ENCODE results near the gene ABCB6.

ABCB6 gene

GRCh38 chr2:219249203-219249980 is 30.6 kb upstream of the ABCB6 start:
- peak overlapping the region; percentile 76 to 82 for H3K4me3 Mint-ChIP-seq
- H3K9me3 Mint-ChIP-seq: no peaks in the 10 kb centered on the region
- H3K27ac Mint-ChIP-seq: peak overlapping the region; percentile 69 to 84
- no peak for ATAC-seq
- H3K4me1 Mint-ChIP-seq: peaks cover 77% of the 10 kb centered on the region
- H3K27me3 Mint-ChIP-seq: no peaks in the 10 kb centered on the region
- DNase-seq: peak; percentile 27 to 41

- DNase-seq (no peak), ATAC-seq (no peak)
- Mint-ChIP-seq H3K4me3 (peak overlapping the region; percentile 76 to 82), H3K9me3 (no peaks in the 10 kb centered on the region), H3K27ac (peak overlapping the region; percentile 0 to 84), H3K27me3 (no peaks in the 10 kb centered on the region), H3K4me1 (peaks cover 78% of the 10 kb centered on the region)
Measured at GRCh38 chr2:219248845-219249202, 30.1 kb upstream of the ABCB6 start.

GRCh38 chr2:219247678-219248642 is 29.2 kb upstream of the ABCB6 start:
- peak; percentile 83 for ATAC-seq
- peak; percentile 50 to 81 for DNase-seq
- peak overlapping the region; percentile 68 to 79 for H3K4me3 Mint-ChIP-seq
- no peaks in the 10 kb centered on the region for H3K9me3 Mint-ChIP-seq
- peaks cover 86% of the 10 kb centered on the region for H3K4me1 Mint-ChIP-seq
- H3K27ac Mint-ChIP-seq: peak overlapping the region; percentile 25 to 59
- H3K27me3 Mint-ChIP-seq: no peaks in the 10 kb centered on the region

GRCh38 chr2:219246559-219246958 is 27.8 kb upstream of the ABCB6 start:
- DNase-seq (no peak), ATAC-seq (no peak)
- Mint-ChIP-seq H3K27me3 (no peaks in the 10 kb centered on the region), H3K4me1 (peaks cover 79% of the 10 kb centered on the region), H3K9me3 (no peaks in the 10 kb centered on the region), H3K4me3 (peak overlapping the region; percentile 68 to 79), H3K27ac (peak overlapping the region; percentile 35 to 98)

GRCh38 chr2:219245899-219246230 is 27.1 kb upstream of the ABCB6 start:
- DNase-seq: no peak
- Mint-ChIP-seq H3K4me3 (peak overlapping the region; percentile 96 to 98), H3K27me3 (no peaks in the 10 kb centered on the region), H3K27ac (peak overlapping the region; percentile 97 to 98), H3K4me1 (peaks cover 72% of the 10 kb centered on the region), H3K9me3 (no peaks in the 10 kb centered on the region)
- no peak for ATAC-seq

- H3K9me3 Mint-ChIP-seq: no peaks in the 10 kb centered on the region
- no peaks in the 10 kb centered on the region for H3K27me3 Mint-ChIP-seq
- DNase-seq (peak; percentile 86 to 90), ATAC-seq (peak; percentile 77)
- H3K4me3 Mint-ChIP-seq: peak within 1 kb of the TSS; percentile 96 to 98
- peaks cover 66% of the 10 kb centered on the region for H3K4me1 Mint-ChIP-seq
- H3K27ac Mint-ChIP-seq: peak within 1 kb of the TSS; percentile 97 to 98
Measured at GRCh38 chr2:219245148-219245898, 26.6 kb upstream of the ABCB6 start, which contains the start of the genes GLB1L and STK16. Gene GLB1L (minus strand): TSS chr2:219245444. CDS start chr2:219243573, 1,871 bp downstream. Gene STK16 (plus strand): TSS chr2:219245479. CDS start chr2:219246000, 521 bp downstream.

GRCh38 chr2:219244789-219245147 is 26.0 kb upstream of the ABCB6 start:
- ATAC-seq: no peak
- Mint-ChIP-seq H3K27me3 (no peaks in the 10 kb centered on the region), H3K4me3 (peak overlapping the region; percentile 96 to 98), H3K27ac (peak overlapping the region; percentile 97 to 98), H3K4me1 (peaks cover 61% of the 10 kb centered on the region), H3K9me3 (no peaks in the 10 kb centered on the region)
- DNase-seq: no peak

GRCh38 chr2:219243291-219243761 is 24.6 kb upstream of the ABCB6 start:
- Mint-ChIP-seq H3K27ac (peak overlapping the region; percentile 46 to 55), H3K4me3 (peak overlapping the region in 1 of 2 donors; percentile 72), H3K4me1 (peaks cover 46% of the 10 kb centered on the region), H3K9me3 (no peaks in the 10 kb centered on the region), H3K27me3 (no peaks in the 10 kb centered on the region)
- DNase-seq (no peak), ATAC-seq (no peak)

GRCh38 chr2:219234331-219234730 is 15.6 kb upstream of the ABCB6 start:
- no peaks in the 10 kb centered on the region for H3K27me3 Mint-ChIP-seq
- H3K4me1 Mint-ChIP-seq: peaks cover 48% of the 10 kb centered on the region
- no peaks in the 10 kb centered on the region for H3K9me3 Mint-ChIP-seq
- no peak overlapping the region for H3K4me3 Mint-ChIP-seq
- DNase-seq (no peak), ATAC-seq (no peak)
- H3K27ac Mint-ChIP-seq: no peak overlapping the region

- peaks cover 69% of the 10 kb centered on the region for H3K4me1 Mint-ChIP-seq
- H3K27me3 Mint-ChIP-seq: no peaks in the 10 kb centered on the region
- H3K4me3 Mint-ChIP-seq: peak overlapping the region; percentile 93 to 100
- DNase-seq: peak; percentile 46 to 63
- H3K9me3 Mint-ChIP-seq: no peaks in the 10 kb centered on the region
- peak overlapping the region; percentile 97 to 99 for H3K27ac Mint-ChIP-seq
- peak; percentile 40 for ATAC-seq
Measured at GRCh38 chr2:219230059-219230540, 11.3 kb upstream of the ABCB6 start.

- peak within 1 kb of the TSS; percentile 97 to 99 for H3K27ac Mint-ChIP-seq
- DNase-seq (peak; percentile 97 to 99), ATAC-seq (peak; percentile 97)
- H3K27me3 Mint-ChIP-seq: no peaks in the 10 kb centered on the region
- H3K4me1 Mint-ChIP-seq: peaks cover 65% of the 10 kb centered on the region
- peak within 1 kb of the TSS; percentile 93 to 100 for H3K4me3 Mint-ChIP-seq
- no peaks in the 10 kb centered on the region for H3K9me3 Mint-ChIP-seq
Measured at GRCh38 chr2:219229305-219230058, 10.7 kb upstream of the ABCB6 start, which contains the start of the genes ANKZF1 and ATG9A. Gene ANKZF1 (plus strand): TSS chr2:219229806. CDS start chr2:219230258, 452 bp downstream. Gene ATG9A (minus strand): TSS chr2:219229636. CDS start chr2:219228024, 1,612 bp downstream.

GRCh38 chr2:219228911-219229304 is 10.2 kb upstream of the ABCB6 start:
- ATAC-seq (no peak), DNase-seq (no peak)
- Mint-ChIP-seq H3K27me3 (no peaks in the 10 kb centered on the region), H3K4me1 (peaks cover 59% of the 10 kb centered on the region), H3K4me3 (peak overlapping the region; percentile 81 to 100), H3K9me3 (no peaks in the 10 kb centered on the region), H3K27ac (peak overlapping the region; percentile 70 to 90)

GRCh38 chr2:219228041-219228910 is 9.5 kb upstream of the ABCB6 start:
- H3K4me1 Mint-ChIP-seq: peaks cover 53% of the 10 kb centered on the region
- H3K27me3 Mint-ChIP-seq: no peaks in the 10 kb centered on the region
- DNase-seq (no peak), ATAC-seq (no peak)
- H3K4me3 Mint-ChIP-seq: peak overlapping the region; percentile 81 to 100
- H3K9me3 Mint-ChIP-seq: no peaks in the 10 kb centered on the region
- H3K27ac Mint-ChIP-seq: peak overlapping the region; percentile 70 to 90

Data from stimulated activated naive CD8-positive, alpha-beta T cell treated with anti-CD3 and anti-CD28 coated beads, Interleukin-15, amount 100 ng/mL, for 72 hours (primary cell).